HG03097 (cell line): ENCODE measurements around the gene UQCC2.

Experiments used
- ATAC-seq: cut with Tn5 transposase; IDR thresholded peaks from one replicate; pipeline ENCODE4 v1.9.1; 2021; ENCODE audit not compliant: unreplicated experiment, low FRiP score

UQCC2 gene

GRCh38 chr6:33711140-33712129 lies at the start of gene UQCC2:
UQCC2 (minus strand) TSS chr6:33711700; CDS start chr6:33711686, 14 bp downstream.
- peak; percentile 71 for ATAC-seq

- ATAC-seq: no peak
Measured at GRCh38 chr6:33759887-33760629, 48.6 kb upstream of the UQCC2 start.

- ATAC-seq: no peak
Measured at GRCh38 chr6:33758815-33759216, 47.3 kb upstream of the UQCC2 start.

- no peak for ATAC-seq
Measured at GRCh38 chr6:33757906-33758305, 46.4 kb upstream of the UQCC2 start.

GRCh38 chr6:33757113-33757512 lies 45.6 kb upstream of the UQCC2 start:
- ATAC-seq: no peak

- ATAC-seq: no peak
Measured at GRCh38 chr6:33756211-33756954, 44.9 kb upstream of the UQCC2 start.

- no peak for ATAC-seq
Measured at GRCh38 chr6:33755070-33755869, 43.8 kb upstream of the UQCC2 start.

GRCh38 chr6:33754222-33754621 lies 42.7 kb upstream of the UQCC2 start:
- no peak for ATAC-seq

GRCh38 chr6:33752646-33753015 lies 41.1 kb upstream of the UQCC2 start:
- ATAC-seq: no peak

GRCh38 chr6:33751771-33752645 lies 40.5 kb upstream of the UQCC2 start:
- no peak for ATAC-seq

GRCh38 chr6:33750244-33750991 lies 38.9 kb upstream of the UQCC2 start:
- ATAC-seq: no peak

- no peak for ATAC-seq
Measured at GRCh38 chr6:33749401-33749800, 37.9 kb upstream of the UQCC2 start.

GRCh38 chr6:33748841-33749240 lies 37.3 kb upstream of the UQCC2 start:
- ATAC-seq: no peak

- ATAC-seq: no peak
Measured at GRCh38 chr6:33747823-33748222, 36.3 kb upstream of the UQCC2 start.

- no peak for ATAC-seq
Measured at GRCh38 chr6:33746651-33747100, 35.2 kb upstream of the UQCC2 start, which contains the start of gene IP6K3. IP6K3 (minus strand) TSS chr6:33746905; CDS start chr6:33735476, 11,429 bp downstream.

GRCh38 chr6:33746036-33746600 lies 34.6 kb upstream of the UQCC2 start:
- ATAC-seq: no peak

GRCh38 chr6:33745548-33745947 lies 34.0 kb upstream of the UQCC2 start:
- no peak for ATAC-seq
